A673 (cell line): ENCODE measurements around the gene MOCS2. TPM values are rescaled to one million over a fixed set of nuclear protein-coding genes. Genes with fewer than 3 reads are reported as not detected.
"Not testable (repeated sequence)": the region's sequence is repeated elsewhere in the genome, so short reads cannot be mapped to it uniquely, and the experiment has no call there.

Source experiments
- BruUV-seq: library from RNA; stranded (reverse); fragments of 400-500 nt; replicated peaks from 2 replicates; lab custom pipeline; 2021; lab: Mats Ljungman, UMichigan
- CTCF ChIA-PET: fragments of 300-600 bp; sonication (Branson Sonifier 250); formaldehyde crosslinking; loops from one replicate; lab custom pipeline; 2022; ENCODE audit warnings: antibody characterized with exemption; lab: Charles Lee
- POLR2A ChIA-PET: fragments of 300-600 bp; sonication (Branson Sonifier 250); formaldehyde crosslinking; loops from one replicate; lab custom pipeline; 2022; ENCODE audit warnings: antibody characterized with exemption; ENCODE audit not compliant: low non-redundant PET; lab: Charles Lee
- DNase-seq: peaks from one replicate; pipeline ENCODE4 v3.0.0-alpha.2; 2015; ENCODE audit warnings: low spot score
- H3K27ac ChIP-seq: fragments of 200-600 bp; sonication (generic); 2 replicates; pipeline ENCODE4 v1.5.1; 2016; ENCODE audit warnings: mixed run types, low read depth, mild to moderate bottlenecking, mixed read lengths, antibody characterized with exemption, low read length; ENCODE audit not compliant: poor library complexity, severe bottlenecking
- H3K27me3 ChIP-seq: fragments of 200-600 bp; sonication (generic); replicated peaks from 2 replicates; pipeline ENCODE4 v1.6.1; 2017; ENCODE audit warnings: mixed run types, low read depth, mild to moderate bottlenecking, mixed read lengths, antibody characterized with exemption, low read length; ENCODE audit not compliant: insufficient read depth, poor library complexity
- H3K36me3 ChIP-seq: fragments of 200-600 bp; sonication (generic); 2 replicates; pipeline ENCODE4 v1.6.1; 2016; ENCODE audit warnings: mixed run types, mild to moderate bottlenecking, mixed read lengths, antibody characterized with exemption, low read length; ENCODE audit not compliant: insufficient read depth, poor library complexity, severe bottlenecking
- H3K4me1 ChIP-seq: fragments of 200-600 bp; sonication (generic); 2 replicates; pipeline ENCODE4 v1.6.1; 2017; ENCODE audit warnings: mixed run types, mild to moderate bottlenecking, mixed read lengths, antibody characterized with exemption, low read length; ENCODE audit not compliant: insufficient read depth, poor library complexity, severe bottlenecking
- H3K4me3 ChIP-seq: fragments of 200-600 bp; sonication (generic); 2 replicates; pipeline ENCODE4 v1.5.1; 2016; ENCODE audit warnings: low read depth, mixed run types, mild to moderate bottlenecking, mixed read lengths, low read length; ENCODE audit not compliant: poor library complexity, severe bottlenecking
- H3K9me3 ChIP-seq: fragments of 200-600 bp; sonication (generic); 2 replicates; pipeline ENCODE4 v1.6.1; 2016; ENCODE audit warnings: mixed run types, low read depth, mild to moderate bottlenecking, mixed read lengths, antibody characterized with exemption, low read length; ENCODE audit not compliant: poor library complexity, severe bottlenecking
- CTCF ChIP-seq: fragments of 300-800, 200-600 bp; sonication (generic); conservative IDR thresholded peaks from 2 replicates; pipeline ENCODE4 v1.5.1; 2017; ENCODE audit warnings: low read depth, mild to moderate bottlenecking, antibody characterized with exemption, low read length, moderate library complexity, mixed read lengths
- EZH2 ChIP-seq: fragments of 200-600 bp; sonication (generic); IDR thresholded peaks from 2 replicates; pipeline ENCODE4 v1.6.1; 2017; ENCODE audit warnings: borderline replicate concordance, low read depth, mild to moderate bottlenecking, mixed read lengths, antibody characterized with exemption, low read length; ENCODE audit not compliant: poor library complexity, severe bottlenecking
- intact Hi-C: fragments of 100-400 bp; cut with micrococcal nuclease; formaldehyde crosslinking; loops from one replicate; pipeline ENCODE4 v1.10.0; 2022; ENCODE audit not compliant: unreplicated experiment
- total RNA-seq: library from RNA; stranded (reverse); gene quantifications from 2 replicates; pipeline ENCODE4 v1.2.3, GENCODE V29; 2021

Gene MOCS2
- total RNA-seq, 1 experiment from 2014 or later = 41.7 TPM

DNA sequence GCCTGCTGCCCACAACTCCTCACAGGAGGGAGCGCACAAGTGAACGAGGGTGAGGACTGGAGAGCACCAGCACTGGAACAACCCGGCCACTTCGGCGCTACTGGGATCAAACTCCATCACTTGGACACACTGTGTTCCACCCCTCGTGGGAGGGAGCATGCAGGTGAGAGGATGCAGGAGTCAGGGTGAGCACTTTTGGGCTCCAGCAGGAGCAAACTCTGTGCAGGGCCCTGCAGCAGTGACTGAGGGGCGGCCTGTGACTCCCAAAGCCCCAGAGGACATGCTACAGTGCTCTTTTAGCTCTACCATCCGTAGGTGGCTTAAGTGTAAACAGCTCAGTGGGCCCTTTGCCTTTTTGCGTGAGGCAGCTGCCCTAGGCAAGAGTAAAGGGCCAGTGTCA is 4.4 kb upstream of the MOCS2 start:
- Histone ChIP-seq H3K27me3 (peaks cover 8% of the 10 kb centered on the region), H3K9me3 (no peaks in the 10 kb centered on the region), H3K4me1 (peaks cover 2% of the 10 kb centered on the region), H3K27ac (no peak overlapping the region), H3K36me3 (no peaks in the 10 kb centered on the region), H3K4me3 (no peak overlapping the region)
- CTCF ChIA-PET = no interaction called here
- POLR2A ChIA-PET = no interaction called here
- no peak for TF ChIP-seq EZH2
- no peak for TF ChIP-seq CTCF
- no peak for DNase-seq
- intact Hi-C loops = no loop called here
- BruUV-seq = no TSS peak

DNA sequence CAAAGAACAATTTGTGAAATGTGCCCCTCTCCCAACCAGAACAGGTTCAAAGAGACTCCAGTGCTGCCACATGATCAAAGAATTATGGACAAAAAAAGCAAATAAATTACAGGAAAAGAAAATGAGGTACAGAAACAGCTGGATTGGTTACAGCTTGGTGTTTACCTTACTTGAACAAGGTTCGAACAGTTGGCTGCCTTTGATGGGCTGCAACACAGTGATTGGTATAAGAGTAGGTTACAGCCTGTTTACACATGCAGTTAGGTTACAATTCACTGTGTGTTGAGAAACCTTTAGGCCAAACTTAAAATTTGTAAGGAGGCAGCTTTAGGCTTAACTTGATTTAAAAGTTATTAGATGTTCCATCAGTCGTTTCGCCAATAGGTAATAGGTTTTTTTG is 3.4 kb upstream of the MOCS2 start:
- Histone ChIP-seq H3K9me3 (no peaks in the 10 kb centered on the region), H3K4me3 (no peak overlapping the region), H3K36me3 (no peaks in the 10 kb centered on the region), H3K27me3 (peaks cover 8% of the 10 kb centered on the region), H3K4me1 (peaks cover 10% of the 10 kb centered on the region), H3K27ac (no peak overlapping the region)
- no peak for DNase-seq
- BruUV-seq = no TSS peak
- ChIA-PET POLR2A (no interaction called here), CTCF (no interaction called here)
- intact Hi-C loops = no loop called here
- TF ChIP-seq CTCF = no peak
- no peak for TF ChIP-seq EZH2

DNA sequence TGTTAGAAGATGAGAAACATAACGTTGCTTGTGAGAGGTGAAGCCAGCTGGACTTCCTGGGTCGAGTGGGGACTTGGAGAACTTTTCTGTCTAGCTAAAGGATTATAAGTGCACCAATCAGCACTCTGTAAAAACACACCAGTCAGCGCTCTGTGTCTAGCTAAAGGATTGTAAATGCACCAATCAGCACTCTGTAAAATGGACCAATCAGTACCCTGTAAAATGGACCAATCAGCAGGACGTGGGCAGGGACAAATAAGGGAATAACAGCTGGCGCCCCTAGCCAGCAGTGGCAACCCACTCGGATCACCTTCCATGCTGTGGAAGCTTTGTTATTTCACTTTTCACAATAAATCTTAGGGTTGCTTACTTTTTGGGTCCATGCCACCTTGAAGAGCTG is 2.8 kb upstream of the MOCS2 start:
- POLR2A ChIA-PET, DNase-seq: not testable (repeated sequence)

DNA sequence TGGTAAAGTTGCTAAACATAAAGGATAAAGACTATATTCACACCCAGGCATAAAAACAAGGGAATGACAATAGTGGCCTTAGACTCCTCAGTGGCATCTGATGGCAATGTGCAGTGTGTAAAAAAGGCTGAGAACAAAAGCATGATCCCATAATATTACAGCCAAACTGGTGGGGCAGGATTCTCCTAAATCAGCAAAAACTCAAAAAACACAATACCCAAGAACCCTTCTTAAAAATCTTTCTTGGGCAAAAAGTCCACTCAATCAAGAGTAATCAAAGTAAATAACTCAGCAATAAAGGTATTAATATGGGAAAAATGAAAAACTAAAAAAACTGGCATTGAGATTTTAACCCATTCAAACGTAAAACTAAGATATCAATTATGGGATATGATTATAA is 1.6 kb upstream of the MOCS2 start:
- H3K4me1 ChIP-seq = peaks cover 10% of the 10 kb centered on the region
- TF ChIP-seq EZH2 = no peak
- TF ChIP-seq CTCF = no peak
- intact Hi-C loops = no loop called here
- H3K27me3 ChIP-seq = no peaks in the 10 kb centered on the region
- no peaks in the 10 kb centered on the region for H3K36me3 ChIP-seq
- H3K9me3 ChIP-seq = no peaks in the 10 kb centered on the region
- BruUV-seq = no TSS peak
- ChIA-PET POLR2A (no interaction called here), CTCF (no interaction called here)
- H3K4me3 ChIP-seq = no peak overlapping the region
- DNase-seq = no peak
- no peak overlapping the region for H3K27ac ChIP-seq

More for the DNA sequence above, 2.8 kb upstream of the MOCS2 start:
- H3K27me3 ChIP-seq, intact Hi-C loops, H3K9me3 ChIP-seq, H3K4me3 ChIP-seq, BruUV-seq, H3K27ac ChIP-seq, H3K36me3 ChIP-seq, CTCF ChIA-PET, H3K4me1 ChIP-seq: not testable (repeated sequence)
